Right forelimb (tissue), 1 donor: Measurements from ENCODE around the gene NAV2.
"Not testable (repeated sequence)": the region's sequence is repeated elsewhere in the genome, so short reads cannot be mapped to it uniquely, and the experiment has no call there.

ENCODE experiments used
- DNase-seq: peaks from one replicate; pipeline ENCODE4 v3.0.0-alpha.2; 2018

Gene NAV2

GRCh38 chr11:19872512-19873145 is 160.0 kb downstream of the NAV2 start:
- DNase-seq: no peak

GRCh38 chr11:19873730-19874129 is 161.1 kb downstream of the NAV2 start:
- DNase-seq: no peak

GRCh38 chr11:19874266-19874665 is 161.6 kb downstream of the NAV2 start:
- DNase-seq: no peak

- no peak for DNase-seq
Observed at GRCh38 chr11:19876750-19877149, 164.1 kb downstream of the NAV2 start.

GRCh38 chr11:19878520-19878919 is 165.9 kb downstream of the NAV2 start:
- no peak for DNase-seq

- DNase-seq: no peak
Observed at GRCh38 chr11:19879307-19880087, 166.9 kb downstream of the NAV2 start.

- DNase-seq: no peak
Observed at GRCh38 chr11:19880088-19880345, 167.4 kb downstream of the NAV2 start.

- DNase-seq: no peak
Observed at GRCh38 chr11:19881177-19881576, 168.5 kb downstream of the NAV2 start.

- no peak for DNase-seq
Observed at GRCh38 chr11:19882356-19882755, 169.7 kb downstream of the NAV2 start.

- no peak for DNase-seq
Observed at GRCh38 chr11:19886498-19886897, 173.9 kb downstream of the NAV2 start.

GRCh38 chr11:19887842-19888241 is 175.2 kb downstream of the NAV2 start:
- DNase-seq: no peak

GRCh38 chr11:19889531-19889930 is 176.9 kb downstream of the NAV2 start:
- no peak for DNase-seq

- DNase-seq: no peak
Observed at GRCh38 chr11:19890308-19890707, 177.7 kb downstream of the NAV2 start.

GRCh38 chr11:19891022-19891421 is 178.4 kb downstream of the NAV2 start:
- no peak for DNase-seq

GRCh38 chr11:19892387-19892786 is 179.8 kb downstream of the NAV2 start:
- DNase-seq: no peak

- no peak for DNase-seq
Observed at GRCh38 chr11:19892876-19893275, 180.2 kb downstream of the NAV2 start.

- DNase-seq: no peak
Observed at GRCh38 chr11:19894404-19894803, 181.8 kb downstream of the NAV2 start.

GRCh38 chr11:19895037-19895436 is 182.4 kb downstream of the NAV2 start:
- DNase-seq: not testable (repeated sequence)

GRCh38 chr11:19895776-19896175 is 183.1 kb downstream of the NAV2 start:
- no peak for DNase-seq

- peak; percentile 88 for DNase-seq
Observed at GRCh38 chr11:19903620-19904069, 191.0 kb downstream of the NAV2 start.

- no peak for DNase-seq
Observed at GRCh38 chr11:19905280-19905853, 192.7 kb downstream of the NAV2 start.

- no peak for DNase-seq
Observed at GRCh38 chr11:19906126-19906525, 193.5 kb downstream of the NAV2 start.

- no peak for DNase-seq
Observed at GRCh38 chr11:19907008-19907579, 194.5 kb downstream of the NAV2 start.

- no peak for DNase-seq
Observed at GRCh38 chr11:19907839-19908238, 195.2 kb downstream of the NAV2 start.
